GM18507 (cell line): ENCODE data around the gene TBC1D30.

Experiments used
- DNase-seq: peaks from one replicate; pipeline ENCODE4 v3.0.0; 2011; ENCODE audit warnings: low read depth; ENCODE audit not compliant: insufficient read length; ENCODE audit errors: extremely low spot score
- FAIRE-seq: peaks from 2 replicates; lab custom pipeline; 2011; peaks lifted over from hg19 to GRCh38; lab: Jason Lieb, UNC

The TBC1D30 gene

DNA sequence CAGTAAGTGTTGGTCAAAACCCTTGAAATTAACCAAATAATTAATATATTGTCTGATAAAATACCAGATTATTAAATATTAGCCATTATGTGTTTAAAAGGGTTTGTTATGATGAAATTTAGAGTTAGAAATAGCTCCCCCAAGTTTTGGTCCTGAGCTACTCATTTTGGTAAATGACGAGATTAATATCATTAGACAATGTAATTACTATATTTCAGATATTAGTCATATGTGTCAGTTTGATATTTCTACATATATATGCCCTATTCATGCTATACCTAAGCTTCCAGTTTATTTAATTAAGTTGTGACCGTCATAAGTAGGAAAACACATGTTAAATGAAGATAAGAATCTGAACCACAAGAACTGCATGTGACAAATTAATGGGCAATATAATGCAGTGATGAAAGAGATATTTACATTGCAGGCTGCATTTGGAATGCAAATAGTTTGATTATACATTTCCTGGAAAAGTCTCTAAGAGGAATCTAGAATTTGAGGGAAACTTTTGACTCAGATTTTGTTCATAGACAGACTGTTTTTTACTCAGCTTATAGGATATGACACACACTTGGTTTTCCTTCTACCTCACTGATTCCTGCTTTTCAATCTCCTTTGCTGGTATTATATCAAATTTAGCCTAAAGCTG lies 70.5 kb downstream of the TBC1D30 start:
- DNase-seq (no peak), FAIRE-seq (no peak)

DNA sequence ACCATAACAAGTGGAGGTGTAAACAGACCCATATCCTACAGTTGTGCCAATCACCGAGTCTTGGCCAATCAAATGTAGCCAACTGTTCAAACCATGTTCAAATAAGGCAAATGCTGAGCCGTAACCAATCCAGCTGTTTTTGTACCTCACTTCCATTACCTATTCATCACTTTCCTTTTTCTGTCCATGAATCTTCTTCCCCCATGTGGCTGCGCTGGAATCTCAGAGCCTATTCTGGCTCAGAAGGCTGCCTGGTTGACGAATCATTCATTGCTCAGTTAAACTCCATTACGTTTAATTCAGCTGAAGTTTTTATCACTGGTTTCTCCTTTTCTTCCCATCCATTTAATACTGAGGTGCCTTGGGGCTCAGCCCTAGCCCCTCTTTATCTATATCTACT lies 71.1 kb downstream of the TBC1D30 start:
- DNase-seq (no peak), FAIRE-seq (no peak)

DNA sequence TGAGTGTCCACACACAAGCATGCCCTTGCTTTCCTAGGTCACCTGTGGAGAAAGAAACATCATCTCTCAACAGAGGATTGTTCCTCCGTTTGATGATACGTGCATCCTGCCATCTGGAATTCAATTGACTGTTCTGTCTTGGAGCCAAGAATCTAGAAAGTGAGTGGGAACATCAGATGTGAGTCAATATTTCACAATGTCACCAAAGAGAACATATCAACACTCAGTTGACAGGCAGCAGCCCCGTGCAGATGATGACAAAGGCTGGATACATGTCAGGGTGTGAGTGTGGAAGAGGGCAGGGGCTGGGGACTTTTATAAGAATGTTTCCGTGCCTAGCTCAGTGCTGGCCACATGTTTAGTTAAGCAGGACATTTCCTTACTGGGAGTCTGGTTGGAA lies 76.1 kb downstream of the TBC1D30 start:
- no peak for FAIRE-seq
- no peak for DNase-seq

DNA sequence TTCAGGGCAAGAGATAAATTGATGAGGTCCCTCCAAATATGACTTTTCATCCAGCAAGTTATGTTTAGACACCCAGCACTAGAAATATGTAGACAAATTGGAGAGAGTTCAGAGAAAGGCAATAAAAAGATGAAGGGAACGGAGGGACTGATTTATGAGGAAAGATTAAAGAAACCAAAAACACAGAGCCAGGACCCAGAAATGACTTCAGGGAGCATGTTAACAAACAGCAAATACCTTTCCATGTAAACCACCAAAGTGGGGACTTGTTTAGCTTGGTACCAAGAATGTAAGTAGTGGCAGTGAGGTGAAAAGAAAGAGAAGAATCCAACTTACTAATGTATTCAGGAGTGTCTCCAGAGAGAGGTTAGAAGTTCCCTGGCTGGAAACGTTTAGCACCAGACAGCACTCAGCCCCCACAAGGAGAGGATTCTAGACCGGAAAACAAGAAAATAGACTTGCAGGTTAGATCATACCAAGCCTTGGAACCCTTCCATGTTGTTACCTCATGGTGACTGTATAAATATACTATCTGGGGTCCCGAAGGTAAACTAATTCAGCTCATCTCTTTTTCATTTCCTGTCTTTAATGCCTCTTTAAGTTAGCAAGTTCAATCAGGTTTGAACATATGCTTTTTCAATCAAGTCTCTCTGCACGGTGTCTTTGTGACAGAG lies 79.2 kb downstream of the TBC1D30 start:
- FAIRE-seq (no peak), DNase-seq (no peak)

DNA sequence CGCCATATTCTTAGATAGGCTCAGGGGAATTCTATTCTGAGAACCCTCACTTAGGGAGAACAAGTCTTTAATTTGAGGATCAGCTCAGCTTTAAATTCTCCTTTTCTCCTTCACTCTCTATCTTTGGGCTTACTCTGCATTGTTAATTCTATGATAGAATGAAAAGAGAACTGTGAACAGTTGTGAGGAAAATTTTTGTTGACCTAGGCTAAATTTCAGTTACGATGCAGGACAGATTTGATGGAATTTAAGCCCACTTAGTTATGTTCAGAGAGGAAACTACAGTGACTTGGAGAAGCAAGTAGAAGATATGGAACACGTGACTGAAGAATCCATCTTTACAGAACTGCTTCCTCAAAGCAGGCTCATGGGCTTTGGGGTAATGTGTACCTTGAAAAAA lies 82.7 kb downstream of the TBC1D30 start:
- no peak for FAIRE-seq
- DNase-seq = no peak

DNA sequence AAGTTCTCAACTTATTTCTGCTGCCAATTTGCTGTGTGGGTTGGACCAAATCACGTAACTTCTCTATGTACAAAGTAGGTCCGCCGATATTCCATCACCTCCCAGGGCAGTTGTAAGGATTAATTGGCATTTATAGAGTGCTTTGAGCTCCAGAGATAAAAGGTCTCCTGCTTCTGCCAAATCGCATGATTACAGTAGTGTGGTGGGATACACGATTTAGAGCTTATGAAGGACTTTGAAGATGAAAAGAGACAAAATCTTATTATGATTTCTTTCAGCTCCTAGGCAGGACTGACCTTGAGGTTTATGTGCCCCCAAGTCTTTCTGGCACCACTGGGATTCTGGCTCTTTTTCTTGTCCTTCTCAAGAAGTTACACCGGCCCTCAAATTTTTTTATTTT lies 84.7 kb downstream of the TBC1D30 start:
- no peak for DNase-seq
- no peak for FAIRE-seq

DNA sequence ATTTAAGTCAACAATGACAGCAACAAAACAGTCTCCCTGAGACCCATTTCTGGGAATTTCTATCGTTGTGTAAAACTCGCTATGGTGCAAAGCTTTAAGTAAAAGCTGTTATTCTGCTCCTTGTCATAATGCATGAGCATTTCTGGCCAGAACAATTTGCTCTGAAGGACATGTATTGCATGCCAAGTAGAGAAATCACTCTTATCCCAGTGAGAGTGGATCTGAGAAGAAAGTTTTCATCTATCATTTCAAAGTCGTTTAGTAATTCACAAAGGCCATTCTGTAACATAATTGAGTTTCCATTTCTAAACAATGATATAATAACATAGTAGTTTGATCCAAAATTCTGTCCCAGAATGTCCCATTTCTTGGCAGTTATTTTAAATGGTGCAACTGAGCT lies 86.6 kb downstream of the TBC1D30 start:
- DNase-seq (no peak), FAIRE-seq (no peak)

DNA sequence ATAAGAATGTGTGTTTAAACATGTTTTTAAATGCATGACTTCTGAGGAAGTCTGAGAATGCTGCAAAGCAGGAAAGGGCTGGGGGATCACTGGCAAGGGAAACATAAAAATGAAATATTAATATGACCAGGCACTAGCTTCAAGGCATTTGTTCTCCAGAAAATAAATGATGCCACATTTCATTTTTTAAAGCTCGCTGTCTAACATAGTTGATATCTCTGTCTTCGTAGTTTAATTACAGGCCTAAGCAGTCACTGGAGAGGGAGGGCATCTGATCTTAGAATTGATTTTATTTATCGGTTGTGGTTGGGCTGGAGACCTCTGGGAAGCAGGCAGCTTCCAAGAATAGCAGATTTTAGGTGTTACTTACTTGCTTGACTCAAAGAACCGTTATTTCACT lies 87.5 kb downstream of the TBC1D30 start:
- FAIRE-seq (no peak), DNase-seq (no peak)

DNA sequence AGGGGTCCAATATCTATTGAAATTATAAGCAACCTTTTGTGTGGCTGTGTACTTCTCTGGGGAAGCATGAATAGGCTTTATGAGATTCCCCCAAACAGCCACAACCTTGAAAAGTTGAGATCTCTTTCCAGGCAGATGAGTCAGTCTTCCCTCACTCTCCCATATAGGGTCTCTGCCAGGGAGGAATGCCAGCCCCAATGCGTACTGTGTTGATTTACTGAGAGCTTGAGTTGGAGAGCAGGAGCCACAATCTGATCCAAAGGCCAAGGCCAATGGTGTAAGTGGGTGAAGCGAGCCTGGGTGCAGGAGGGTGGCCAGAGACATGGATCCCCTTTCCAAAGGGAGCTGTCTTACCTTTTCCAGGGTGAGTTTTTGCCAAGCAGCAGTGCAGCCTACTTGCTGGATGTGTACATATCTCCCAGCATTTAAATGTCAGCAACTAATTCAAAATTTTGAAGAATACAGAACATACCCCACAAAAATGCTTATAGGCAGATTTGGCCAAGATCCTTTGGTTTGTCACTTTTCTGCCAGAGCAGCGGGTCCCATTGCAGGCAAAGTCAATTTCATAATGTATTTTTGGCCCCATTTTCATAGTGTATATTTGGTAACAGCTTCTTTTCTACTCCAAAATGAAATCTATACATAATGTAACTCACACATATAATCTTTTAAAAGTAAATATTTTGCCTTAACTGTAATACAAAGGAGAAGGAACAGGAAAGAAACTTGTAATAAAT lies 88.2 kb downstream of the TBC1D30 start:
- DNase-seq (no peak), FAIRE-seq (no peak)

DNA sequence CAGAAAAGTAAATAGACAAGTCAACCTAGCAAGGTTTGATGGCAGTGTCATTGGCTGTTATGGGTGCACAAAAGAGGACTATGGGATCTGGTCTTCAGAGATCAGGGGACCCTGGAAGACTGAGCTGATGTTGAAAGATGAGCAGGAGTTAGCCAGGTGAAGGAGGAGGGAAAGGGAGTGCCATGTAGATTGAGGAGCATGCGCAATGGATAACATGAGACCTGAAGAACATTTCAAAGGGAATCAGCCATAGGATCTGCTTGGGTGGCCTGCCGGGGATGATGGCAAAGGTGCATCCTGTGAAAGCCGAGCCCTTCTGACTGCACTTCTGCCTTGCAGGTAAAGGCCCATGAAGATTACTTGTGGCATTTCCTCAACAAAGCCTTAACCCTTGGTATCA lies 90.8 kb downstream of the TBC1D30 start:
- FAIRE-seq (no peak), DNase-seq (no peak)

DNA sequence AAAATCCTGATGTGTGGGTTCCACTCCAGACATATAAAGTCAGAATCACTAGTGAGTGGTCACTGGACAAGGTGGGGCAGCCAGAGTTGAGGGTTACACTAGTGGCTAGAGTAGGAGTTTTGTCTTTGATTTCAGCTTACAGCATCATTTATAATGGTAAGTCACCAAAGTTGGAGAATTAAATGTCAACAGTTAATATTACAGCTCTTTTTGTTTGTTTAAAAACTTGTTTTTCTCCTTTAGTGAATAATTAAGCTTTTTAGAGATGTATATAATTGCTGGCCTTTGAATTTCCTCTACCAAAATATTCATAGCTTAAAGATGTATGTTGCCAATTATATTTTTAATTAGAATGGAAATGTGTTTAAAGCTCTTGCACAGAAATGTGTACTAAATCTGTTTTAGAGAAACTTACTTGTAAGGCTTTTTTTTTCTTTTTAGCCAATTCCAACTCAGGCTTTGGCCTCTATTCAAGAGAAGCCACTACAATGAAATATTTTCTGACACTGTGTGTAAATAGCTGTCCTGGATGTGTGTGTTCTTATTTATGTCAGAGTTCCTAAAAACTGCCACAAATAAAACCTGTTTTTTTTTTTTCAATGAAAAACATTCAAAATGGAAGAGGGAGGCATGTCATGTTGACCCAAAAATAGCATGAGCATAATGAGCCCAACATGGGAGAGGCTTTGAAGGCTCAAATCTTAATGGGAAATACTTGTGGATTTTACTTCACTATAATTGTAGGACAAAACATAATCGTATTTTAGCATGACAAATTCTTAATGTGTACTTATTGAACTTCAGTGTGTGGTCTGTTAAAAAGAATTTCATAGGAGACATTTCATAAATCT lies 92.2 kb downstream of the TBC1D30 start:
- FAIRE-seq (no peak), DNase-seq (no peak)

DNA sequence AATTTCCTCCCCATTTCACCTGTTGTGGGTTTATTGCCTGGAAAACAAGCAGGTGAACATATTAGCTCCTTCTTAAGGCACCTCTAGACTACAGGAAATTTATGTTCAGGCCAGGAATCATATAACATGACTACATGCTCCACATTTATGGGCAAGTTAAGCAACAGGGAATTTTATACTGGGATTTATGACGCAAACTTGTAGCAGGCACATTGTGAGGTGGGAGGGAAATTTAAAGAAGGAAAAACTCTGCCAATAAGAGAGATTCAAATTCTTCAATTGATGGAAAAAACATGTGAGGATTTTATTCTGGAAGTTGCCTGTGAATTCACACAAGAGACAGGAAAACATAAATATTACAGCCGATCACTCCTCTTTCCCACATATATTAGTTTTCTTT lies 93.9 kb downstream of the TBC1D30 start:
- FAIRE-seq = no peak
- DNase-seq = no peak

DNA sequence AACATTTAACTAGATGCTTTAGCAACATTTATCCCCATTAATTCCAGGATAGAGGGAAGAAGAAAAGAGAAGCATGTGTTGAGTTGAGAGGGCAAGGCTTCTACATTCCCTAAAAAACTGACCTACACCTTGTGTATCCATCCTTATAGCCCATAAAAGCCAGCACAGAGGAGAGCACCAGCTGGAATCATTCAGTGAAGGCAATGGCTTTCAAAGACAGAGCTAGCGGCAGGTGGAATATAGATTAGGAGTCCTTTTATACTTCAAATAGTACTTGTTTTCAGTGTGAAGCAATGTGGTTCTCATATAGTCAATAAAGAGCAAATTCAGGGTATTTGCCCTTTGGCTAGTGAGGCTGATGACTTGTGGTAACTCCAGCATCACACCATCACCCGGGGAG lies 94.4 kb downstream of the TBC1D30 start:
- FAIRE-seq = no peak
- DNase-seq = no peak

DNA sequence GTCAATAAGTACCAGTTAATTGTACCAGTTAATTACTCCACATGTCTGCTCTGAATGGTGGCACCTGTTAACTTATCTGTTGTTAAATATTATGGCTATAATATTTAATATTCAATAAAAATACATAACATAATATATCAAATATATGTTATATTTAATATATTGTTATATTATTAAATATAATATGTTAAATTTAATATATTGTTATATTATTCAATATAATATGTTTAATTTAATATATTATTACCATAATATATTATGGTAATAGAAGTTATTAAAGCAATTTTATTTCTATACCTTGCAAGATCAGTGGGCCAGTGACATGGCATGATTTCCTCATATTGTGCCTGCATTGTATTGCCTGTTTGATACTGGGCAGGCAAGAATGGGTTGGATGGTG lies 98.4 kb downstream of the TBC1D30 start:
- DNase-seq = no peak
- FAIRE-seq = no peak

DNA sequence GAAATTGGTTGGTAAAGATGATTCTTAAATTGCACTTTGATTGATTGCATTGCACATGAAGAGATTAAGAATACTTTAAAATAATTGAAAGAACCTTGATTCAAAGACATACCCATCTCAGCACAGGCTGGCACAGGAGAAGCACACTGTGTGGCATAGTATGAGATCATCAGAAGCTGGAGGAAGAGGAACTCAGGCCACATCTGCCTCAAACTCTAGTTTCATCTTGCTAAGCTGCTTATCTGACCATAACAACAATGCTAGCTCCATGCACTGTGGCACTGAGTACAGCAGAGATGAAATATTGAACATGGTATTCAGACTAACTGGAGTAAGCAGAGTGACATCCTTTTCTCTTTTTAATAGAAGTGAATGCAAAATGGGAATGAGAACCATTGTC lies 99.1 kb downstream of the TBC1D30 start:
- DNase-seq (no peak), FAIRE-seq (no peak)
